HG03354 (cell line): ENCODE measurements around the gene CXCL1.

Source experiments
- ATAC-seq: cut with Tn5 transposase; IDR thresholded peaks from one replicate; pipeline ENCODE4 v1.9.1; 2021; ENCODE audit warnings: mild to moderate bottlenecking; ENCODE audit not compliant: unreplicated experiment, poor library complexity, severe bottlenecking

The CXCL1 gene

DNA sequence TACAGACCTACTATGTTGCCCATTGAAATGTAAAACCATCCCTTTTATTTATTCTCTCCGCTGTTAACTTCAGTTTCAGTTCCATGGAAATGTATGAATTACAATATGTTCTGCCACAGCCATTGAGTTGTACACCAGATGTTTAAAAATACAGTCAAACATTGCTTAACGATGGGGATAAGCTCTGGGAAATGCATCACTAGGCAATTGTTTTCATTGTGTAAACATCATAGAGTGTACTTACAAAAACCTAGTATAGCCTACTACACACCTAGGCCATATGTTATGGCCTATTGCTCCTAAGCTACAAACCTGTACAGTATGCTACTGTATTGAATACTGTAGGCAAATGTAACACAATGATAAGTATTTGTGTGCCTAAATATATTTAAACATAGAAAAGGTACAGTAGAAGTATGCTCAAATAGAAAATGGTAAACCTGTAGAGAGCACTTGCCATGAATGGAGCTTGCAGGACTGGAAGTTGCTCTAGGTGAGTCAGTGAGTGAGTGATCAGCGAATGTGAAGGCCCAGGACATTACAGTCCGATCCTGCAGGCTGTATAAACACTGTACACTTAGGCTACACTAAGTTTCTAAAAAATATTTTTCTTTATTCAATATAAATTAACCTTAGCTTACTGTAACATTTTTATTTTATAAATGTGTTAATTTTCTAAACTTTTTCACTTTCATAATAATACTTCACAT, 18.8 kb upstream of the CXCL1 start:
- no peak for ATAC-seq

- no peak for ATAC-seq
Measured at GRCh38 chr4:73851293-73851692, 17.9 kb upstream of the CXCL1 start.

GRCh38 chr4:73852771-73853170, 16.4 kb upstream of the CXCL1 start:
- ATAC-seq: no peak

DNA sequence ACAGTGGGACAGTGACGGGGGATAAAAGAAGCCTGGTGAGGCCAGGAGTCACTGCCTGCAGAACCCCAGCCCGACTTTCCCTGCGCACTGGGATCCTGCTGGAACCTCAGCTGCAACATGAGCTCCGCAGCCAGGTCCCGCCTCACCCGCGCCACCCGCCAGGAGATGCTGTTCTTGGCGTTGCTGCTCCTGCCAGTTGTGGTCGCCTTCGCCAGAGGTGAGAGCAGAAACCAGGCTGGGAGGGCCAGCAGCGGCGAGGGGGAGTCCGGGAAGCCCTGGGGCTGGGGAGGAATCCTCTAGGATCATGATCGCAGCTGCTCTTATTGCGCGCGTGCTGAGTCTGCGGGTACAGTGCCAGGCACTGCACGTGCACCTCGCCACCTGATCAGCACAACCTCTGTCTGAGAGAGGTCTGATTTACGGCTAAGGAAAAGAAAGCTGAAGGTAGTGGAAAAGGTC, 15.9 kb upstream of the CXCL1 start, which contains the start of gene PF4V1:
Gene PF4V1 (plus strand): TSS at position 51 of the 459 bp plus-strand sequence. CDS start 67 bp downstream, at position 118.
- ATAC-seq: no peak

DNA sequence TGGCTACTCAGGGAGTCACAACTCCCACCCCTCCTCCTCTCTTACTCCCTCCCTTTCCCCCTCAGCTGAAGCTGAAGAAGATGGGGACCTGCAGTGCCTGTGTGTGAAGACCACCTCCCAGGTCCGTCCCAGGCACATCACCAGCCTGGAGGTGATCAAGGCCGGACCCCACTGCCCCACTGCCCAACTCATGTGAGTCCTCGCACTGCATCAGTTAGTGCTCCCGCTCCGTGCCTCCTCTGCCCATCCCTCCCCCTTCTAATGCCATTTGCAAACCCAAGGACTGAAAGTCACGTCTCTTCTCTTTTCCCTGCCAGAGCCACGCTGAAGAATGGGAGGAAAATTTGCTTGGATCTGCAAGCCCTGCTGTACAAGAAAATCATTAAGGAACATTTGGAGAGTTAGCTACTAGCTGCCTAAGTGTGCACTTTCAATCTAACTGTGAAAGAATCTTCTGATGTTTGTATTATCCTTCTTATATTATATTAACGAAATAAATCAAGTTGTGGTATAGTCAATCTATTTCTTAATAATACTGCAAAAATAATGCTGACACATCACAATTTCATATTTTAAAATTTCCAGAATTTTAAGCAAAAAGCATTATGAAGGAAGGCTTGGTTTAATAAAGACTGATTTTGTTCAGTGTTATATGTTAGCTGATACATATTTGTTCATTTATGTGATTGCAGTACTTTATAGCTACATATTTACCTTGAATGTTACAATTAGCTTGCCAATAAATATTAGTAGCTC, 15.3 kb upstream of the CXCL1 start:
- no peak for ATAC-seq

GRCh38 chr4:73855406-73855805, 13.8 kb upstream of the CXCL1 start:
- no peak for ATAC-seq

GRCh38 chr4:73856518-73856917, 12.7 kb upstream of the CXCL1 start:
- ATAC-seq: no peak

- no peak for ATAC-seq
Measured at GRCh38 chr4:73859614-73860088, 9.5 kb upstream of the CXCL1 start.

DNA sequence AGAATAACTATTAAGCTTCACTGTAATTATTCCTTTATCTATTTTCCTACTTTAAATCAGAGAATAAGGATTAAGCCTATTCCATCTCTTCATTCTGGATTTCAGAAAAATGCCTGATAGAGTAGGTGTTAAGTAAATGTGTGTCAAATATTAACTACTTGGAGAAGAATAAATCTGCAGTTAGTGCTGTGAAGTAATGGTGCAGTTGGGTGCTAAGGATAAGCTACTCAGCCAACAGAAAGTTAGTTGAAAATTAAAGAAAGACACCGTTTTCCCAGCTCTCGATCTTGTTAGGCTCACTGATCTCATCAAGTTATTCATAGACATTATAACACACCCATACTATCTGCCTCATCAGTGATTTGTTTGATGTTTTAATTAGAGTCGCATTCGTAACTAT, 9.0 kb upstream of the CXCL1 start:
- ATAC-seq: no peak

GRCh38 chr4:73860917-73861316, 8.3 kb upstream of the CXCL1 start:
- ATAC-seq: no peak

DNA sequence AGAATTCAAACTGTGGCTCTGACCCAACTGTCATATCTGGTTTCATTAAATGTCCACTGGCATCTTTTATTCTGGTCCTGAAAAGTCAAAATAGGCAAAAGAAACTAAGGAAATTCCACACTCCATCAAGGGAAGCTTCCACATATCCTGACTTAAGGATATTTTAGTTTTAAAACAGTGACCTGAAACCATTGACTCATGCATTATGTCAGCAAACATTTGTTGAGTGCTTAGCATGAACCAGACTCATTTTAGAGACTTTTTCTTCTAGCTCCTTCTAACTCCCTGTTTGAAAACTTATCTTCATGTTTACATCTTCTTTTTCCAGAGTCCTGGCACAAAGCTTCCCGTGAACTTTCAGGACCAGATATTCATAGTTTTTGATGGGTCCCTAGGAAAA, 6.9 kb upstream of the CXCL1 start:
- no peak for ATAC-seq

DNA sequence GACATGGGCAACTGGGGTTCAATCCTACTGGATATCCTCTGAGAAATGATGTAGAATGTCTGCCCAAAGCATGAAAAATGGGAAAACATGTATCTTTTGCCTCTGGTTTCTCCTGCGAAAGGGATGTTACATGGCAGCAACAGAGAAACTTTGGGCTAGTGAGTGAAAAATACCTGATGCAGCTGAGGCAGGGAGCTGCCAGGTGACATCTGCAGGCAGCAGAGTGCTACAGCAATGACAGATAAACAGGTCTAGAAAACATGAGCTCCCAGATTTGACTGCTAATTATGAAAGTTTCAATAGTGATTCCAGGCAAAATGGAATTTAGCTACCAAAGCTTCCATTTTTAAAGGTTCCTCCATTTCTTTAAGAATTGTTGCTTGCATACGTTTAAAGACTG, 4.8 kb upstream of the CXCL1 start:
- no peak for ATAC-seq

DNA sequence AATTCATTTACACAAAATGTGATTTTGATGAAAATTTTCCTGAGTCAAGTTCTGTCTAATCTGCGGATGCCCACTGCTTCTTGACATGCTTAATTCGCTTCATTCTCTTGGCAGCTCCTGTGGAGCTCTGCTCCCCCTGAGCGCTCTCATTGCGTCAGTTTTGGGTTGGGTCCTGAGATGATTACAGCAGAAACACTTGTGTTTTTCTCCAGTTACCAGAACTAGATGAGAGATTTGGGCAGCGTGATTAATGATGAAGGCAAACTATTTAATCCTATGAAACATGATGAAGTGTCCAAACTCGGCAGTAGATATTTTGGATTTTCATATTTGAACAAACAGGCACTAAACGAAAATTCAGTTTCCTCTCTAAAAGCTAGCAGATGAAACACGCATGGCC, 4.2 kb upstream of the CXCL1 start:
- ATAC-seq: no peak

DNA sequence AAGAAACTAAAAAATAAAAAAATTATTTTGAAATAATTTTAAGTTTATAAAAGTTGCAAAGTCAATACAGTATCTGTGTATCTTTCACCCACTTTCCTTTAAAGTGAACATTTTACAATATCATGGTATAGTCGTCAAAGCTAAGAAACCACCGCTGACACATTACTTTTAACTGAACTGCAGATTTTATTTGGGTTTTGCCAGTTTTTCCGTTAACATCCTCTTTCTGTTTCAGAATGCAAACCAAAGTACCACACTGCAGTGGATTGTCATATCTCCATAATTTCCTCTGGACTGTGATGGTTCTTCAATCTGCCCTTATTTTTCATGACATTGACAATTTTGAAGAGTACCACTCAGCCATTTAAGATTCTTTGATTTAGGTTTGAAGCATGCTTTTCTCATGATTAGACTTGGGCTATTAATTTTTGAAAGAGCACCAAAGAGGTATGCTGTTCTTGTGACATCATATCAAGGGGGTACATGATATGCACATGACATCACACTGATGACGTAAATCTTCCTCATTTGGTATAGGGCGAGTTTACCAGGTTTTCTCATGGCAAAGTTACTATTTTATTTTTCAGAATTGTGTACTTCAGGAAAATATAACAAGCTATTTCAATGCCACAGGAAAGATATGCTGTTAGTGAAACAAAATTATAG, 3.6 kb upstream of the CXCL1 start:
- no peak for ATAC-seq

DNA sequence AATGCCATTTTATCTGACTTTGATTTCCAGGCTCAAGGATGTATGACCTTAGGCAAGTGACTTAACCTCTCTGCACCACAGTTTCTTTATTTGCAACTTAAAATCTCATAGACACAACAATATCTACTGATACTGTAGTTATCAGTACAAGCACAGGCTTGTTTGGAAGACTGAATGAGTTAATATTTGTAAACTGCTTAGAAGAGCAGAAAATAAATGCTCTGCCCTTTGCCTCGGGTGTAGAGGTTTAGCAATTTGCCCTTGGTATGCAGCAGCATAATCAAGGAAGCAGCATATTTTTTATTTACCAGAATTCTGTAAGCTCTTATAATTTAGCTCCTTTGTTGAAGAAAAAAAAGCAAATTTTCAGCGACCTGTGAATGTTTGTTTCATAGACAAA, 2.9 kb upstream of the CXCL1 start:
- no peak for ATAC-seq

GRCh38 chr4:73867783-73868182, 1.4 kb upstream of the CXCL1 start:
- no peak for ATAC-seq

GRCh38 chr4:73868206-73869129, 725 bp upstream of the CXCL1 start:
- no peak for ATAC-seq

- no peak for ATAC-seq
Measured at GRCh38 chr4:73870260-73870659, 1.1 kb downstream of the CXCL1 start.

- ATAC-seq: no peak
Measured at GRCh38 chr4:73870768-73871167, 1.6 kb downstream of the CXCL1 start.
